ENCODE measurements around the gene SCARF2.
"Not testable (repeated sequence)": the region's sequence is repeated elsewhere in the genome, so short reads cannot be mapped to it uniquely, and the experiment has no call there.

SCARF2 gene, protein sequence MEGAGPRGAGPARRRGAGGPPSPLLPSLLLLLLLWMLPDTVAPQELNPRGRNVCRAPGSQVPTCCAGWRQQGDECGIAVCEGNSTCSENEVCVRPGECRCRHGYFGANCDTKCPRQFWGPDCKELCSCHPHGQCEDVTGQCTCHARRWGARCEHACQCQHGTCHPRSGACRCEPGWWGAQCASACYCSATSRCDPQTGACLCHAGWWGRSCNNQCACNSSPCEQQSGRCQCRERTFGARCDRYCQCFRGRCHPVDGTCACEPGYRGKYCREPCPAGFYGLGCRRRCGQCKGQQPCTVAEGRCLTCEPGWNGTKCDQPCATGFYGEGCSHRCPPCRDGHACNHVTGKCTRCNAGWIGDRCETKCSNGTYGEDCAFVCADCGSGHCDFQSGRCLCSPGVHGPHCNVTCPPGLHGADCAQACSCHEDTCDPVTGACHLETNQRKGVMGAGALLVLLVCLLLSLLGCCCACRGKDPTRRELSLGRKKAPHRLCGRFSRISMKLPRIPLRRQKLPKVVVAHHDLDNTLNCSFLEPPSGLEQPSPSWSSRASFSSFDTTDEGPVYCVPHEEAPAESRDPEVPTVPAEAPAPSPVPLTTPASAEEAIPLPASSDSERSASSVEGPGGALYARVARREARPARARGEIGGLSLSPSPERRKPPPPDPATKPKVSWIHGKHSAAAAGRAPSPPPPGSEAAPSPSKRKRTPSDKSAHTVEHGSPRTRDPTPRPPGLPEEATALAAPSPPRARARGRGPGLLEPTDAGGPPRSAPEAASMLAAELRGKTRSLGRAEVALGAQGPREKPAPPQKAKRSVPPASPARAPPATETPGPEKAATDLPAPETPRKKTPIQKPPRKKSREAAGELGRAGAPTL

DNA sequence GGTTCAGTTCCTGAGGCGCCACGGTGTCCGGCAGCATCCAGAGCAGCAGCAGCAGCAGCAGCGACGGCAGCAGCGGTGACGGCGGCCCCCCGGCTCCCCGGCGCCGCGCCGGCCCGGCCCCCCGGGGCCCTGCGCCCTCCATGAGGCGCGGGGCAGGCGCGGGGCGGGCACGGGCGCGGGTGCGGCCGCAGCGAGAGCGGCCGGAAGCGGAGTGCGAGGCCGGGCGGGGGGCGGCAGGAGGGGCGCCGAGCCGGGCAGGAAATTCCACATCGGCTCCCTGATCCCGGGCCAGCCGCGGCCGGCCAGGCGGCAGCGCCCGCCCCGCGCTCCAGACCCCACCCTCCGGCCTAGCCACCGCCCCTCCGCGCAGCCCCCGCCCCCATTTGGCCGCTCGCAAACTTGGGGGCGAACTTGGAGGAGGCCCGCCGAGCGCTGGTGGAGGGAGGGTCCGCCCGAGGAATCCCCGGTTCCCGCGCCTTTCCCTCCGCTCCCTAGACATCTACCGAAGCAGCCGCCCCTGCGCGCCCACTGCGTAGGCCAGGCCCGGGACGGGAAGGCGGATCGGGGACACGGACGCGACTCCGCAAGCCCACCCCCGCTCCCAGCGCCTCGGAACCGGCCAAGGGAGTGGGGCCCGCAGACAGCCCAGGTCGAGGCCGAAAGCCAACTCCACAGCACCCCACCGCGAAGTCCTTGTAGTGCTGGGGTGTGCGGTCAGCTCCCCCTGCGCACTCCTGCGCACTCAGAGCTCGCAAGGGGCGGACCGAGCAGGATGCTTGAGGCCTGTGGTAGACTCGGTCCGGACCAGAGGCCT is at the start of gene SCARF2:
TSS of gene SCARF2 (minus strand) at position 213 of the 814 bp plus-strand sequence. CDS start at position 142, 71 bp downstream.
- TF ChIP-seq, protein P1, sequence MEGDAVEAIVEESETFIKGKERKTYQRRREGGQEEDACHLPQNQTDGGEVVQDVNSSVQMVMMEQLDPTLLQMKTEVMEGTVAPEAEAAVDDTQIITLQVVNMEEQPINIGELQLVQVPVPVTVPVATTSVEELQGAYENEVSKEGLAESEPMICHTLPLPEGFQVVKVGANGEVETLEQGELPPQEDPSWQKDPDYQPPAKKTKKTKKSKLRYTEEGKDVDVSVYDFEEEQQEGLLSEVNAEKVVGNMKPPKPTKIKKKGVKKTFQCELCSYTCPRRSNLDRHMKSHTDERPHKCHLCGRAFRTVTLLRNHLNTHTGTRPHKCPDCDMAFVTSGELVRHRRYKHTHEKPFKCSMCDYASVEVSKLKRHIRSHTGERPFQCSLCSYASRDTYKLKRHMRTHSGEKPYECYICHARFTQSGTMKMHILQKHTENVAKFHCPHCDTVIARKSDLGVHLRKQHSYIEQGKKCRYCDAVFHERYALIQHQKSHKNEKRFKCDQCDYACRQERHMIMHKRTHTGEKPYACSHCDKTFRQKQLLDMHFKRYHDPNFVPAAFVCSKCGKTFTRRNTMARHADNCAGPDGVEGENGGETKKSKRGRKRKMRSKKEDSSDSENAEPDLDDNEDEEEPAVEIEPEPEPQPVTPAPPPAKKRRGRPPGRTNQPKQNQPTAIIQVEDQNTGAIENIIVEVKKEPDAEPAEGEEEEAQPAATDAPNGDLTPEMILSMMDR (IDR thresholded peaks at IDR 0.05; ENCODE audit: low read depth, low read length) = no peak
- DNase-seq (ENCODE audit: extremely low read depth, low read depth) = no peak

DNA sequence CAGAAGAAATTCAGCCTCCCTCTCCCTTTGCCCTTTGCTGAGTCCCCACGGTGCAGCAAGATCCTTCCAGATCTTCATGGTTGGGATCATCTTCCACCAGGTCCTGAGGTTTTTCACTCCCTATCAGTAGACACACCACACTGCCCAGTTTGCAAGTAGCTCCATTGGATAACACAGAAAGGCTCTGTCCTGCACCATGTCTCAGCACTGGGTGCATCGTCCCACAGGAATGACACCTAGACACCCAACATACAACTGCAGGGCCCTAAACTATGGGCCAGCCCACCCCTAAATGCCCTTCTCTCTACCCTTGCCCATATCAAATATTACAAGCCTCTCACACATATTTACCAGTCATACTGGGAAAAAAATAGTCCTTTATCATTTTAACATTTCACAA is 48.6 kb upstream of the SCARF2 start:
- no peak for DNase-seq (ENCODE audit: extremely low read depth, low read depth)
- TF ChIP-seq, protein P1 (IDR thresholded peaks at IDR 0.05; ENCODE audit: low read depth, low read length) = no peak

DNA sequence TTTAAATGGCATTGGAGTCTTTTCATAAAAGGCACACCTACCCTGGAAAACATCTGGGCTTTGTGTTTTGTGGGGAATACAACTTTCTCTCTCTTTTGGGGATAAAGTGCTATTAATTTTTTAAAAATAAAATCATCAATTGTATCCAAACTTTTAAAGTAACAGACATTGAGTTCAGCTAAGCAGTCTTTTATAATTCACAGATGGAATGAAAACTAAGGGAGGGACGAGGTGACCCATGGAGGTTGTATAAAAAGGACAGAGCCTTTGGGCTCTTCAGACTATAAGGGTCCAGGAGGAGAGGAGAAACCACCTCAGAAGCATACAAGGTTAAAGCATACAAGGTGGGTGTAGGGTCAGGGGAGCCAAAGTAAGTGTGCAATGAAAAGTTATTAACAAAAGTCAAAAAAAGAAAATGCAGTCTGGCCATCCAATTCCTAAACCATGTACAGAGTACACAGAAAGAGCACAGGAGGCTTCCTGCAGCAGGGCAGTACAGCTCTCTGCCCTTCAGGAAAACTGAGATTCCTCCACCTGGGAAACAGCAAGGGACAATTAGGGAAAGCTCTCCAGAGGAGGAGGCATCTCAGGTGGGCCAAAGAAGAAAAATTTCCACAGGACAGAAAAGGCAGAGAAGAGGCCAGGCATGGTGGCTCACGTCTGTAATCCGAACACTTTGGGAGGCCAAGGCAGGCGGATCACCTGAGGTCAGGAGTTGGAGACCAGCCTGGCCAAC is 47.5 kb upstream of the SCARF2 start:
- no peak for DNase-seq (ENCODE audit: extremely low read depth, low read depth)
- TF ChIP-seq, protein P1 (IDR thresholded peaks at IDR 0.05; ENCODE audit: low read depth, low read length) = no peak

DNA sequence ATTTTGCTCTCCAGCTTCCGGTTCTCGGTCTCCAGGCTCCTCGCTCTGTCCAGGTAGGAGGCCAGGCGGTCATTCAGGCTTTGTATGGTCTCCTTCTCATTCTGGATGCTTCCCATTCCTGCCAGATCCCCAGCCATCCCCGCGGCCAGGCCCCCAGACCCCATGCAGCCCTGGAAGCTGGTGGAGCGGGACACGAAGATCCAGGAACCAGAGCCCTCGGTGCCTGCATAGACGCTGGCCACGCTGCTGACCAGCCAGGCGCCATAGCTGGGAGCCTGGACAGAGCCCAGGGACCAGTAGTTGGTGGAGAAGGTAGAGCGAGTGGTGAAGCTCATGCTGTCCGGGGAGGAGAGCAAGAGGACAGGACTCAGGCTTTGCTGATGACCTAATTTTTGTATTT is 46.1 kb upstream of the SCARF2 start:
- TF ChIP-seq, protein P1 (IDR thresholded peaks at IDR 0.05; ENCODE audit: low read depth, low read length) = no peak
- DNase-seq (ENCODE audit: extremely low read depth, low read depth) = no peak

DNA sequence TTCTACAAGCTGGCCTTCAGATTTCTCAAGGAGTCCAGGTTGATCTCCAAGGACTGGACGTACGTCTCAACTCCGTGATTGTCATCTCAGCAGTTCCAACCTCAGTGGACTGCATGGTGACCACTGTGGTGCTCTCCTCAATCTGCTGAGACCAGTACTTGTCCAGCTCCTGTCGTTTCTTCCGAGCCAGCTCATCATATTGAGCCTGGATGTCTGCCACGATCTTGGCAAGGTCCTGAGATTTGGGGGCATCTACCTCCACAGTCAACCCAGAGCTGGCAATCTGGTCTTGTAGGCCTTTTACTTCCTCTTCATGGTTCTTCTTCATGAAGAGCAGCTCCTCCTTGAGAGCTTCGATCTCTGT is 45.5 kb upstream of the SCARF2 start:
- not testable (repeated sequence) for DNase-seq (ENCODE audit: extremely low read depth, low read depth)

DNA sequence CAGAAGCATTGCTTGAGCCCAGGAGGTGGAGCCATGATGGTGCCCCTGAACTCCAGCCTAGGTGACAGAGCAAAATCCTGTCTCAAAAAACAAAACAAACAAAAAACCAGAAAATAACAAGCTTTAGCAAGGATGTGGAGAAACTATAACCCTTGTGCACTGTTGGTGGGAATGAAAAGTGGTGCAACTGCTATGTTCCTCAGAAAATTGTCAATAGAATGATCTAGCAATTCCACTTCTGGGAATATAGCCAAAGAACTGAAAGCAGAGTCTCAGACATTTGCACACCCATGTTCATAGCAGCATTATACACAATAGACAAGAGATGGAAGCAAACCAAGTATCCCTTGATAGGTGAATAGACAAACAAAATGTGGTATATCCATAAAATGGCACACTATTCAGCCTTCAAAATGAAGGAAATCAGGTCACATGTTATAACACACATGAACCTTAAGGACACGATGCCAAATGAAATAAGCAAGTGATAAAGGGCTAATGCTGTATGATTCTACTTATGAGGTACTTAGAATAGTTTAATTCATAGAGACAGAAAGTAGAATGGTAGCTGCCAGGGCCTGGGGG is 42.1 kb upstream of the SCARF2 start:
- TF ChIP-seq, protein P1 (IDR thresholded peaks at IDR 0.05; ENCODE audit: low read depth, low read length) = no peak
- DNase-seq (ENCODE audit: extremely low read depth, low read depth) = no peak

DNA sequence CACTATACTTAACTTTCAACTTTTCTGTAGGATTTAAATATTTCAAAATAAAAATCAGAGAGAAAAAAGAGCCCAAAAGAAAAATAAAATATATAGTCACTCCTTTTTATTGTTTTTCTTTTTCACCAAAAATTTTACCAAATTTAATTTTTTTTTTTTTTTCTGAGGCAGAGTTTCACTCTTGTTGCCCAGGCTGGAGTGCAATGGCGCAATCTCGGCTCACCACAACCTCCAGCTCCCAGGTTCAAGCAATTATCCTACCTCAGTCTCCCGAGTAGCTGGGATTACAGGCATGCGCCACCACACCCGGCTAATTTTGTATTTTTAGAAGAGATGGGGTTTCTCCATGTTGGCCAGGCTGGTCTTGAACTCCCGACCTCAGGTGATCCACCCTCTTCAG is 40.4 kb upstream of the SCARF2 start:
- not testable (repeated sequence) for DNase-seq (ENCODE audit: extremely low read depth, low read depth)

DNA sequence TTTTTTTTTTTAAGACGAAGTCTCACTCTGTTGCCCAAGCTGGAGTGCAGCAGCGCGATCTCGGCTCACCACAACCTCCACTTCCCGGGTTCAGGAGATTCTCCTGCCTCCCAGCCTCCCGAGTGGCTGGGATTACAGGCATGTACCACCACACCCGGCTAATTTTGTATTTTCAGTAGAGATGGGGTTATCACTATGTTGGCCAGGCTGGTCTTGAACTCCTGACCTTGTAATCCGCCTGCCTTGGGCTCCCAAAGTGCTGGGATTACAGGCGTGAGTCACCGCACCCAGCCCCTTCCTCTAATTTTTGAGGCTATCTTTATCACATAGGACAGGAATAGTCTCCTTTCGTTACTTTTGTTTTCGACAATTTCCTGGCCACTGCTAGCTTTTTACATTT is 37.9 kb upstream of the SCARF2 start:
- DNase-seq (ENCODE audit: extremely low read depth, low read depth) = not testable (repeated sequence)

Measured in AG09319 (cell line).